ENCODE data around the gene SSR1. TPM values are rescaled to one million over a fixed set of nuclear protein-coding genes. Genes with fewer than 3 reads are reported as not detected.
A peak's percentile ranks its signal among the peaks of the same experiment; 100 is the strongest.

The SSR1 gene
- total and polyA plus RNA-seq, 9 of the 15 experiments (the other 6 are each of a cell fraction or from before 2014, with no cell fraction given) = 87.7 to 220 (median 144) TPM

- TF ChIP-seq SRSF9 (IDR thresholded peaks at IDR 0.05; ENCODE audit: borderline replicate concordance, low read depth, low read length) = no peak
- TF ChIP-seq GTF3C2 (IDR thresholded peaks at IDR 0.05; ENCODE audit: borderline replicate concordance, extremely low read depth, insufficient read length) = no peak
- TF ChIP-seq SIN3B (IDR thresholded peaks at IDR 0.05; ENCODE audit: low read depth) = 0 out of 2 replicates have a peak, but pooled peaks have one; percentile 22
- TF ChIP-seq CXXC5 (CRISPR knock-in tag; IDR thresholded peaks at IDR 0.05) = peak; percentile 95
- TF ChIP-seq RBM25 (IDR thresholded peaks at IDR 0.05; ENCODE audit: low read depth, low read length, severe bottlenecking) = peak; percentile 96
- no peak for TF ChIP-seq NR2F6 (CRISPR knock-in tag; IDR thresholded peaks at IDR 0.05)
- no peak for TF ChIP-seq ZNF146 (CRISPR knock-in tag; IDR thresholded peaks at IDR 0.05; ENCODE audit: unreplicated experiment)
- TF ChIP-seq HNRNPL (IDR thresholded peaks at IDR 0.05; ENCODE audit: low read depth, low read length) = no peak
- peak; percentile 49; the same call in 1 of the 2 replicates for TF ChIP-seq CTBP1 (IDR thresholded peaks at IDR 0.05; ENCODE audit: borderline replicate concordance)
- peak; percentile 95 for TF ChIP-seq ETV1 (tag; conservative IDR thresholded peaks at IDR 0.05; ENCODE audit: low read depth)
- no peak for TF ChIP-seq NFATC3 (IDR thresholded peaks at IDR 0.05)
- no peak for TF ChIP-seq SNIP1 (IDR thresholded peaks at IDR 0.05; ENCODE audit: low read depth)
- TF ChIP-seq SRSF3 (IDR thresholded peaks at IDR 0.05; ENCODE audit: insufficient read depth, low read length) = peak; percentile 24; the same call in 1 of the 2 replicates
- TF ChIP-seq TEAD2 (tag; IDR thresholded peaks at IDR 0.05) = no peak
- no peak for TF ChIP-seq BCLAF1 (IDR thresholded peaks at IDR 0.05; ENCODE audit: borderline replicate concordance in 1 of 2, control insufficient read depth in 1 of 2, low read depth in 2 of 2, low read length in 1 of 2)
- no peak for TF ChIP-seq RFX5 (IDR thresholded peaks at IDR 0.05; ENCODE audit: low read depth, low read length)
- TF ChIP-seq RB1 (IDR thresholded peaks at IDR 0.05; ENCODE audit: low read depth) = peak; percentile 82
- no peak for TF ChIP-seq ZNF316 (IDR thresholded peaks at IDR 0.05)
- no peak for TF ChIP-seq PHB (CRISPR knock-in tag; IDR thresholded peaks at IDR 0.05)
- peak; percentile 99 for TF ChIP-seq USF2 (CRISPR knock-in tag; IDR thresholded peaks at IDR 0.05)
Measured at GRCh38 chr6:7312616-7313504, at the start of gene SSR1 (continued).
